ENCODE measurements around the gene LRRC27.

Gene LRRC27

GRCh38 chr10:132418527-132419416 is 86.8 kb downstream of the LRRC27 start:
- ATAC-seq: no peak
- TF ChIP-seq ZNF70 (CRISPR knock-in tag; IDR thresholded peaks at IDR 0.05) (no peak), GLIS3 (CRISPR knock-in tag; IDR thresholded peaks at IDR 0.05) (no peak), PPARA (CRISPR knock-in tag; IDR thresholded peaks at IDR 0.05; ENCODE audit: borderline replicate concordance) (no peak), RARB (CRISPR knock-in tag; IDR thresholded peaks at IDR 0.05) (no peak), TSHZ2 (CRISPR knock-in tag; IDR thresholded peaks at IDR 0.05) (no peak), ESRRG (CRISPR knock-in tag; IDR thresholded peaks at IDR 0.05) (no peak), ZFP30 (CRISPR knock-in tag; IDR thresholded peaks at IDR 0.05) (no peak), TOX (CRISPR knock-in tag; IDR thresholded peaks at IDR 0.05; ENCODE audit: borderline replicate concordance) (no peak), SNAI2 (CRISPR knock-in tag; IDR thresholded peaks at IDR 0.05) (no peak), ZFP3 (CRISPR knock-in tag; IDR thresholded peaks at IDR 0.05) (no peak), CSDC2 (CRISPR knock-in tag; IDR thresholded peaks at IDR 0.05) (no peak), ZNF565 (CRISPR knock-in tag; conservative IDR thresholded peaks at IDR 0.05; ENCODE audit: low read depth) (no peak), ARNTL (CRISPR knock-in tag; IDR thresholded peaks at IDR 0.05; ENCODE audit: borderline replicate concordance, low read depth) (no peak), ZNF8 (CRISPR knock-in tag; IDR thresholded peaks at IDR 0.05) (no peak)

- TF ChIP-seq ARNTL (CRISPR knock-in tag; IDR thresholded peaks at IDR 0.05; ENCODE audit: borderline replicate concordance, low read depth) (no peak), ZFP30 (CRISPR knock-in tag; IDR thresholded peaks at IDR 0.05) (no peak), ISL1 (CRISPR knock-in tag; IDR thresholded peaks at IDR 0.05) (no peak), TSHZ2 (CRISPR knock-in tag; IDR thresholded peaks at IDR 0.05) (no peak), CREB5 (CRISPR knock-in tag; IDR thresholded peaks at IDR 0.05; ENCODE audit: low read depth) (no peak), TOX (CRISPR knock-in tag; IDR thresholded peaks at IDR 0.05; ENCODE audit: borderline replicate concordance) (no peak), ZNF565 (CRISPR knock-in tag; conservative IDR thresholded peaks at IDR 0.05; ENCODE audit: low read depth) (no peak), ZNF8 (CRISPR knock-in tag; IDR thresholded peaks at IDR 0.05) (no peak), RARB (CRISPR knock-in tag; IDR thresholded peaks at IDR 0.05) (no peak), PPARA (CRISPR knock-in tag; IDR thresholded peaks at IDR 0.05; ENCODE audit: borderline replicate concordance) (no peak), ZC3H10 (CRISPR knock-in tag; IDR thresholded peaks at IDR 0.05) (no peak), GLIS3 (CRISPR knock-in tag; IDR thresholded peaks at IDR 0.05) (no peak), SNAI2 (CRISPR knock-in tag; IDR thresholded peaks at IDR 0.05) (no peak), TCF4 (CRISPR knock-in tag; IDR thresholded peaks at IDR 0.05; ENCODE audit: borderline replicate concordance) (no peak), ESRRG (CRISPR knock-in tag; IDR thresholded peaks at IDR 0.05) (no peak), ZFP3 (CRISPR knock-in tag; IDR thresholded peaks at IDR 0.05) (no peak), PATZ1 (CRISPR knock-in tag; IDR thresholded peaks at IDR 0.05; ENCODE audit: borderline replicate concordance) (no peak), CSRNP3 (CRISPR knock-in tag; IDR thresholded peaks at IDR 0.05) (no peak)
- no peak for ATAC-seq
These were observed 87.8 kb downstream of the LRRC27 start for GRCh38 chr10:132419538-132420468.
